Vagina (tissue), 2 donors: ENCODE data around the gene PITRM1. TPM values are rescaled to one million over a fixed set of nuclear protein-coding genes. Genes with fewer than 3 reads are reported as not detected.
A peak's percentile ranks its signal among the peaks of the same experiment; 100 is the strongest.

Experiments used
- DNase-seq, 2 donors: peaks; one replicate each; pipeline ENCODE4 v3.0.0-alpha.2; 2017; ENCODE audit errors: extremely low spot score in 2 of 2
- H3K27ac ChIP-seq: fragments of 200-600 bp; sonication (generic); one replicate; pipeline ENCODE4 v1.5.1; 2019
- H3K27me3 ChIP-seq: fragments of 200-600 bp; sonication (generic); one replicate; pipeline ENCODE4 v1.5.1; 2019
- H3K36me3 ChIP-seq, 2 donors: fragments of 200-600 bp; sonication (generic); one replicate each; pipeline ENCODE4 v1.5.1; 2017 to 2019
- H3K4me1 ChIP-seq: fragments of 200-600 bp; sonication (generic); one replicate; pipeline ENCODE4 v1.5.1; 2019
- H3K4me3 ChIP-seq, 2 donors: fragments of 200-600 bp; sonication (generic); 1 replicate in 1 of 2; 2 replicates in 1 of 2; pipeline ENCODE4 v1.5.1; 2016 to 2019
- H3K9me3 ChIP-seq: fragments of 200-600 bp; sonication (generic); one replicate; pipeline ENCODE4 v1.5.1; 2019
- CTCF ChIP-seq, 3 experiments: fragments of 450-650 bp in 2 of 3; fragments of 200-600 bp in 1 of 3; sonication (generic) in 1 of 3; IDR thresholded peaks; one replicate each; pipeline ENCODE4 v1.5.1; 2017 to 2019; ENCODE audit warnings: antibody characterized with exemption in 3 of 3, mild to moderate bottlenecking in 2 of 3, moderate library complexity in 2 of 3
- POLR2A ChIP-seq, 2 donors: fragments of 450-650 bp; IDR thresholded peaks; one replicate each; pipeline ENCODE4 v1.6.1; 2017; ENCODE audit warnings: antibody characterized with exemption in 2 of 2, mild to moderate bottlenecking in 2 of 2, moderate library complexity in 2 of 2
- POLR2AphosphoS5 ChIP-seq, 2 donors: sonication (generic); formaldehyde crosslinking; IDR thresholded peaks; one replicate each; pipeline ENCODE4 v1.9.0; 2017; ENCODE audit warnings: antibody characterized with exemption in 2 of 2, mild to moderate bottlenecking in 2 of 2, low read depth in 1 of 2; ENCODE audit not compliant: insufficient read depth in 1 of 2
- intact Hi-C: fragments of 100-400 bp; cut with DNase I; formaldehyde crosslinking; loops from one replicate; pipeline ENCODE4 v1.15.1; 2023
- total RNA-seq: library from RNA; depleted of rRNA; stranded (reverse); fragments of >200 nt; gene quantifications from one replicate; pipeline ENCODE4 v1.2.3, GENCODE V29; 2016

Gene PITRM1
- total RNA-seq, 1 donor from 2014 or later: 58.9 TPM

- Histone ChIP-seq H3K36me3 (no peaks in the 10 kb centered on the region), H3K27me3 (no peaks in the 10 kb centered on the region), H3K4me3 (no peak overlapping the region), H3K27ac (no peak overlapping the region), H3K4me1 (peaks cover 13% of the 10 kb centered on the region), H3K9me3 (no peaks in the 10 kb centered on the region)
- no peak for TF ChIP-seq POLR2AphosphoS5 (IDR thresholded peaks at IDR 0.05; ENCODE audit: insufficient read depth in 1 of 2, low read depth in 1 of 2)
- TF ChIP-seq CTCF (IDR thresholded peaks at IDR 0.05): no peak
- TF ChIP-seq POLR2A (IDR thresholded peaks at IDR 0.05): no peak
- DNase-seq: no peak
- intact Hi-C loops: no loop called here
Measured at GRCh38 chr10:3201796-3202195, 29.2 kb upstream of the PITRM1 start.

GRCh38 chr10:3199488-3199887 lies 26.9 kb upstream of the PITRM1 start:
- intact Hi-C loops: loop anchor here (5.0 kb wide), 1 partner anchor 1573 kb away; no protein-coding TSS in a partner anchor
- H3K4me3 ChIP-seq: no peak overlapping the region
- no peaks in the 10 kb centered on the region for H3K36me3 ChIP-seq
- H3K9me3 ChIP-seq: no peaks in the 10 kb centered on the region
- H3K27ac ChIP-seq: no peak overlapping the region
- DNase-seq: no peak
- no peaks in the 10 kb centered on the region for H3K27me3 ChIP-seq
- TF ChIP-seq POLR2A (IDR thresholded peaks at IDR 0.05): no peak
- TF ChIP-seq CTCF (IDR thresholded peaks at IDR 0.05): no peak
- no peak for TF ChIP-seq POLR2AphosphoS5 (IDR thresholded peaks at IDR 0.05; ENCODE audit: insufficient read depth in 1 of 2, low read depth in 1 of 2)
- peaks cover 13% of the 10 kb centered on the region for H3K4me1 ChIP-seq

GRCh38 chr10:3198900-3199299 lies 26.3 kb upstream of the PITRM1 start:
- no peaks in the 10 kb centered on the region for H3K27me3 ChIP-seq
- no peak overlapping the region for H3K27ac ChIP-seq
- H3K4me1 ChIP-seq: peaks cover 13% of the 10 kb centered on the region
- intact Hi-C loops: loop anchor here (5.0 kb wide), 1 partner anchor 1573 kb away; no protein-coding TSS in a partner anchor
- TF ChIP-seq POLR2AphosphoS5 (IDR thresholded peaks at IDR 0.05; ENCODE audit: insufficient read depth in 1 of 2, low read depth in 1 of 2) (no peak), CTCF (IDR thresholded peaks at IDR 0.05) (no peak), POLR2A (IDR thresholded peaks at IDR 0.05) (no peak)
- H3K36me3 ChIP-seq: no peaks in the 10 kb centered on the region
- no peak for DNase-seq
- no peaks in the 10 kb centered on the region for H3K9me3 ChIP-seq
- H3K4me3 ChIP-seq: no peak overlapping the region

- no peaks in the 10 kb centered on the region for H3K27me3 ChIP-seq
- intact Hi-C loops: loop anchor here (5.0 kb wide), 1 partner anchor 1575 kb away; no protein-coding TSS in a partner anchor
- H3K27ac ChIP-seq: peak overlapping the region; percentile 7
- H3K36me3 ChIP-seq: no peaks in the 10 kb centered on the region
- H3K9me3 ChIP-seq: no peaks in the 10 kb centered on the region
- no peak for DNase-seq
- H3K4me1 ChIP-seq: peaks cover 13% of the 10 kb centered on the region
- peak overlapping the region in 1 of 2 donors; percentile 21 for H3K4me3 ChIP-seq
- no peak for TF ChIP-seq POLR2A (IDR thresholded peaks at IDR 0.05)
- TF ChIP-seq POLR2AphosphoS5 (IDR thresholded peaks at IDR 0.05; ENCODE audit: insufficient read depth in 1 of 2, low read depth in 1 of 2): peak; percentile 48 to 72
- TF ChIP-seq CTCF (IDR thresholded peaks at IDR 0.05): peak; percentile 69 to 93 (median 83)
Measured at GRCh38 chr10:3197348-3198003, 24.9 kb upstream of the PITRM1 start.

GRCh38 chr10:3196958-3197347 lies 24.4 kb upstream of the PITRM1 start:
- no peaks in the 10 kb centered on the region for H3K27me3 ChIP-seq
- TF ChIP-seq POLR2AphosphoS5 (IDR thresholded peaks at IDR 0.05; ENCODE audit: insufficient read depth in 1 of 2, low read depth in 1 of 2) (no peak), CTCF (IDR thresholded peaks at IDR 0.05) (no peak), POLR2A (IDR thresholded peaks at IDR 0.05) (no peak)
- H3K27ac ChIP-seq: peak overlapping the region; percentile 7
- intact Hi-C loops: loop anchor here (5.0 kb wide), 1 partner anchor 1575 kb away; no protein-coding TSS in a partner anchor
- no peaks in the 10 kb centered on the region for H3K9me3 ChIP-seq
- peak overlapping the region in 1 of 2 donors; percentile 21 for H3K4me3 ChIP-seq
- peaks cover 13% of the 10 kb centered on the region for H3K4me1 ChIP-seq
- H3K36me3 ChIP-seq: no peaks in the 10 kb centered on the region
- DNase-seq: no peak
